ENCODE measurements around the gene INPP4B. TPM values are rescaled to one million over a fixed set of nuclear protein-coding genes. Genes with fewer than 3 reads are reported as not detected.

INPP4B gene
- total RNA-seq, 1 experiment from 2014 or later, result 41.0 TPM

DNA sequence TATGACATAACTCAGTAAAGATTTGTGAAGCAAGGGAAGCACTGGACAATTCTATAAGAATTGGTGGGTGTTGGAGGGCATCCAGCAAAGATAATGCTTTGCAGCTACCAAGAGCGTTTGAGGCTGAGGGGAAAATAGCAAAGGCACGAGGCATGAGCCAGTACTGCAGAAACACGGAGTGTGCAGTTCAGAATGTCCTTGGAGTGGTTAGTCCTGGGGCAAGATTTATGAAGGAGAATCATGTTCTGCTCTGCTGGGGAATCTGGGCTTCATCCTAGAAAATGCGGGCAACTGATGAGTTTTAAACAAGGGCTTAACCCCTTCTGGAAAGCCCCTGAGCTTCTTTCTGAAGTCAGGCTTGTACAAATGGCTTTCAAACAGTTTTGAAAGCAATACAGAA, 757.2 kb downstream of the INPP4B start:
- intact Hi-C loops (cut with micrococcal nuclease), result no loop called here
- no peak overlapping the region for H3K9ac ChIP-seq (ENCODE audit: low read length)
- DNase-seq (no peak), ATAC-seq (no peak)
- BruUV-seq (replicated peaks), result no TSS peak
- no peak overlapping the region for H3K4me2 ChIP-seq (ENCODE audit: low read length)
- no peak overlapping the region for H2AFZ ChIP-seq (ENCODE audit: low read length)
- TF ChIP-seq, protein P1, sequence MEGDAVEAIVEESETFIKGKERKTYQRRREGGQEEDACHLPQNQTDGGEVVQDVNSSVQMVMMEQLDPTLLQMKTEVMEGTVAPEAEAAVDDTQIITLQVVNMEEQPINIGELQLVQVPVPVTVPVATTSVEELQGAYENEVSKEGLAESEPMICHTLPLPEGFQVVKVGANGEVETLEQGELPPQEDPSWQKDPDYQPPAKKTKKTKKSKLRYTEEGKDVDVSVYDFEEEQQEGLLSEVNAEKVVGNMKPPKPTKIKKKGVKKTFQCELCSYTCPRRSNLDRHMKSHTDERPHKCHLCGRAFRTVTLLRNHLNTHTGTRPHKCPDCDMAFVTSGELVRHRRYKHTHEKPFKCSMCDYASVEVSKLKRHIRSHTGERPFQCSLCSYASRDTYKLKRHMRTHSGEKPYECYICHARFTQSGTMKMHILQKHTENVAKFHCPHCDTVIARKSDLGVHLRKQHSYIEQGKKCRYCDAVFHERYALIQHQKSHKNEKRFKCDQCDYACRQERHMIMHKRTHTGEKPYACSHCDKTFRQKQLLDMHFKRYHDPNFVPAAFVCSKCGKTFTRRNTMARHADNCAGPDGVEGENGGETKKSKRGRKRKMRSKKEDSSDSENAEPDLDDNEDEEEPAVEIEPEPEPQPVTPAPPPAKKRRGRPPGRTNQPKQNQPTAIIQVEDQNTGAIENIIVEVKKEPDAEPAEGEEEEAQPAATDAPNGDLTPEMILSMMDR (conservative IDR thresholded peaks at IDR 0.05; ENCODE audit: low read depth, low read length), result no peak
- TF ChIP-seq EZH2phosphoT487 (IDR thresholded peaks at IDR 0.05; ENCODE audit: borderline replicate concordance, low read length) (no peak), EZH2 (IDR thresholded peaks at IDR 0.05; ENCODE audit: low read length, unreplicated experiment) (no peak)
- H3K9me2 ChIP-seq (replicated peaks; ENCODE audit: low read length), result no peaks in the 10 kb centered on the region
- peaks cover 25% of the 10 kb centered on the region for H3K4me1 ChIP-seq (ENCODE audit: insufficient read depth, low read length)
- ChIA-PET POLR2A (ENCODE audit: unreplicated experiment) (no interaction called here), CTCF (no interaction called here)
- H3K27ac ChIP-seq (ENCODE audit: low read length), result no peak overlapping the region
- no peaks in the 10 kb centered on the region for H3K27me3 ChIP-seq (ENCODE audit: low read length)
- H3K4me3 ChIP-seq (ENCODE audit: low read length), result no peak overlapping the region
- H4K20me1 ChIP-seq (ENCODE audit: low read length), result no peaks in the 10 kb centered on the region
- H3K9me3 ChIP-seq (ENCODE audit: low read length), result no peaks in the 10 kb centered on the region
- H3K79me2 ChIP-seq (ENCODE audit: low read length), result no peaks in the 10 kb centered on the region
- peaks cover 4% of the 10 kb centered on the region for H3F3A ChIP-seq (ENCODE audit: low read length, unreplicated experiment)
- H3K36me3 ChIP-seq (ENCODE audit: low read depth, low read length), result no peaks in the 10 kb centered on the region

DNA sequence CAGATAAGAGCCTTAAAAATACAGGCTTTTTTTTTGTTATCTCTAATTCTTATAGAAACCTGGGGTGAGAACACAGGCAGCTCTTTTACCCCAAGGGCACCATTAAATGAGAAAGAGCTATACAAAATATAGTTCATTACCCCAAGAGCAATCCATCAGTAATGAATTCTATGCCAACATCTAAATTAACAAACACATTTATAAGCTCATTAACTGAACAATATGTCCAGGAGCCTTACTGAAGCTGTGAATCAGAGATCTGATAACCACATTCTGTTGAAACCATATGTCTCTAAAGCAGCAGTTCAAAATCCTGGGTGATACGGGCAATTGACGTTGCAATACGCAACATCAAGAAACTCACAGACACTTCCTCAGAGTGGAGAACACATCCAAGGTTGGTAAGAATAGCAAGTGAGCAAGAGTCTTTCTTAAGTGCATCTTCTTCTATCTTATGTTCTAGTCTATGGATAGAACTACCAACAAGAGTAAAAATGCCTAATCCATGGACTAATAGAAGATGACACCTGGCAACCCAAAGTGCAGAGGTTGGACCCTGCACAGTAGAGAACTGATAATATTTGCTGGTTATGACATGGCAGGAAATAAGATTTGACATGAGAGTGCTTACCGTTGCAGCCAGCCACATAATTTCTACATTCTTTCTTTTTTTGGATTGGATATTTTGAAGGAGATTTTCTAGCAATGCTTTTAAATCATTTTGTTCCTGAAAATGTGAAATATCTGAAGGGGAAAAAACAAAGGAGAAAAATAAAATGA, 760.4 kb downstream of the INPP4B start:
- Histone ChIP-seq H3K27me3 (ENCODE audit: low read length) (no peaks in the 10 kb centered on the region), H3K4me2 (ENCODE audit: low read length) (no peak overlapping the region), H3K4me1 (ENCODE audit: insufficient read depth, low read length) (peaks cover 9% of the 10 kb centered on the region), H3K79me2 (ENCODE audit: low read length) (no peaks in the 10 kb centered on the region), H3K9me2 (replicated peaks; ENCODE audit: low read length) (no peaks in the 10 kb centered on the region), H3K27ac (ENCODE audit: low read length) (no peak overlapping the region), H3F3A (ENCODE audit: low read length, unreplicated experiment) (peaks cover 3% of the 10 kb centered on the region), H3K36me3 (ENCODE audit: low read depth, low read length) (no peaks in the 10 kb centered on the region), H4K20me1 (ENCODE audit: low read length) (no peaks in the 10 kb centered on the region), H2AFZ (ENCODE audit: low read length) (no peak overlapping the region), H3K4me3 (ENCODE audit: low read length) (no peak overlapping the region), H3K9ac (ENCODE audit: low read length) (no peak overlapping the region), H3K9me3 (ENCODE audit: low read length) (no peaks in the 10 kb centered on the region)
- BruUV-seq (replicated peaks), result no TSS peak
- DNase-seq, result no peak
- ChIA-PET CTCF (no interaction called here), POLR2A (ENCODE audit: unreplicated experiment) (no interaction called here)
- TF ChIP-seq EZH2 (IDR thresholded peaks at IDR 0.05; ENCODE audit: low read length, unreplicated experiment), result no peak
- TF ChIP-seq, protein P1 (conservative IDR thresholded peaks at IDR 0.05; ENCODE audit: low read depth, low read length), result no peak
- no peak for TF ChIP-seq EZH2phosphoT487 (IDR thresholded peaks at IDR 0.05; ENCODE audit: borderline replicate concordance, low read length)
- ATAC-seq, result no peak
- intact Hi-C loops (cut with micrococcal nuclease), result no loop called here

DNA sequence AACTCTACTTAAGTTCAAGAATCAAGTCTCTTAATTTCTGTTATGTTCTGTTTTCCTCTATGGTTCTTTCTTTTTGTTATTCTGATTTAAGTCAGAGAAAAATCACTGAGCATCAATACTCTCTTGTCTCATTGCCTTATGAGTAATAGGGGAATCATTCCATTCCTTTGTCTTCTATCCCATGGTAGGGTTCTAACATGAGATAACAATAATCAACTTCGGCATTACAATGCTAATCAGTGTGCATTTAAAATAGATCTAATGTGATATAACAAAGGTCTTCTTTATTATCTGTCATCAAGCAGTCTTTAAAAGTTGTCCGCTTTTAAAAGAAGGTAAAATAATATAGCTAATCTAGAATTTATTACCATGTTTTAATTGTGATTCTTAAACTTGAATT, 762.8 kb downstream of the INPP4B start:
- Histone ChIP-seq H3K9me3 (ENCODE audit: low read length) (no peaks in the 10 kb centered on the region), H3K9me2 (replicated peaks; ENCODE audit: low read length) (no peaks in the 10 kb centered on the region), H3K9ac (ENCODE audit: low read length) (no peak overlapping the region), H2AFZ (ENCODE audit: low read length) (no peak overlapping the region), H3F3A (ENCODE audit: low read length, unreplicated experiment) (no peaks in the 10 kb centered on the region), H3K79me2 (ENCODE audit: low read length) (no peaks in the 10 kb centered on the region), H3K4me2 (ENCODE audit: low read length) (no peak overlapping the region), H4K20me1 (ENCODE audit: low read length) (no peaks in the 10 kb centered on the region), H3K4me3 (ENCODE audit: low read length) (no peak overlapping the region), H3K4me1 (ENCODE audit: insufficient read depth, low read length) (no peaks in the 10 kb centered on the region), H3K27me3 (ENCODE audit: low read length) (no peaks in the 10 kb centered on the region), H3K36me3 (ENCODE audit: low read depth, low read length) (no peaks in the 10 kb centered on the region), H3K27ac (ENCODE audit: low read length) (no peak overlapping the region)
- BruUV-seq (replicated peaks), result no TSS peak
- CTCF ChIA-PET, result no interaction called here
- TF ChIP-seq EZH2phosphoT487 (IDR thresholded peaks at IDR 0.05; ENCODE audit: borderline replicate concordance, low read length), result no peak
- no peak for TF ChIP-seq EZH2 (IDR thresholded peaks at IDR 0.05; ENCODE audit: low read length, unreplicated experiment)
- TF ChIP-seq, protein P1 (conservative IDR thresholded peaks at IDR 0.05; ENCODE audit: low read depth, low read length), result no peak
- ATAC-seq, result no peak
- no peak for DNase-seq
- POLR2A ChIA-PET (ENCODE audit: unreplicated experiment), result no interaction called here
- intact Hi-C loops (cut with micrococcal nuclease), result no loop called here

Data from PC-3 (cell line).